ENCODE results near the gene ACADVL. TPM values are rescaled to one million over a fixed set of nuclear protein-coding genes. Genes with fewer than 3 reads are reported as not detected.
A peak's percentile ranks its signal among the peaks of the same experiment; 100 is the strongest.

Gene ACADVL
- polyA plus RNA-seq, 3 donors: 152 to 1,231 (median 154) TPM

DNA sequence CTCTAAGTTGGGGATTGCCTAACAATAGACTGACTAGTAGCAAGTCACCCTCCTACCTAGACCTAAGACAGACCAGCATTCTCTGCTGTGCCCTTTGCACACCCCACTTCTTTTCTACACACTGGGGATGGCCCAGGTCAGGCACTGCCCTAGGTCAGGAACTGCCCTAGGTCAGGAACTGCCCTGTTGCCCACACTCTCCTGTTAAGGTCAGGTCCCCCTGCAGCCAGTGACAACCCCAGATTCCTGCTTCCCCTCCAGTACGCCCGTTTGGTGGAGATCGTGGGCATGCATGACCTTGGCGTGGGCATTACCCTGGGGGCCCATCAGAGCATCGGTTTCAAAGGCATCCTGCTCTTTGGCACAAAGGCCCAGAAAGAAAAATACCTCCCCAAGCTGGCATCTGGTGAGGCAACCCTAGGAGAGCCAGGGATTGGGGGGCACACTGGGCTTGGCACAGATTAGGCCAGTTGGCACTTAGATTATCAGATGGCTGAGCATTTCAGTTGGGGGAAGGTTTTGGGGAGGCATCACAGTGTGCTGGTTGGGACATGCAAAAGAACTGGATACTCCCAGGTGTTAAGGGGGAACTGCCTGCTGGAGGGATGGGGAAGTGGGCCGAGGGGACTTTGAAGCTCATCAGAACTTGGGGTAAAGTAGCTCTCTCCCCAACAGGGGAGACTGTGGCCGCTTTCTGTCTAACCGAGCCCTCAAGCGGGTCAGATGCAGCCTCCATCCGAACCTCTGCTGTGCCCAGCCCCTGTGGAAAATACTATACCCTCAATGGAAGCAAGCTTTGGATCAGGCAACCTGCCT lies 1.7 kb downstream of the ACADVL start:
- H3K4me3 Mint-ChIP-seq: peak overlapping the region; percentile 96 to 98
- H3K27ac Mint-ChIP-seq: peak overlapping the region in 3 of 7 donors; percentile 36 to 93 (median 89)
- peaks cover 42 to 52% of the 10 kb centered on the region in 2 donors for H3K36me3 Mint-ChIP-seq
- peak overlapping the region; percentile 96 for H3K4me2 ChIP-seq (replicated peaks; ENCODE audit: extremely low read depth, low read length, poor library complexity, severe bottlenecking)
- H3K79me2 ChIP-seq (ENCODE audit: insufficient read depth, low read length): peaks cover 35% of the 10 kb centered on the region
- peaks cover 0 to 2% (median 2%) of the 10 kb centered on the region in 3 donors for H3K27me3 Mint-ChIP-seq (ENCODE audit: low read depth in 3 of 3)
- peaks cover 19% of the 10 kb centered on the region for H4K20me1 ChIP-seq (ENCODE audit: insufficient read depth, low read length)
- H3K27me3 ChIP-seq (ENCODE audit: control insufficient read depth in 2 of 2, insufficient read depth in 2 of 2, low read length in 2 of 2): no peaks in the 10 kb centered on the region
- intact Hi-C loops (cut with micrococcal nuclease): loop anchor here (2.0 to 5.0 kb wide), 2 partner anchors 15 to 76 kb away; no protein-coding TSS in a partner anchor
- H3K36me3 ChIP-seq (replicated peaks in 1 of 2; ENCODE audit: control insufficient read depth in 1 of 2, insufficient read depth in 2 of 2, low read length in 2 of 2): peaks cover 44 to 51% of the 10 kb centered on the region in 2 donors
- H3K9me3 ChIP-seq (replicated peaks in 1 of 2; ENCODE audit: control insufficient read depth in 1 of 2, insufficient read depth in 1 of 2, low read length in 2 of 2): no peaks in the 10 kb centered on the region
- no peak overlapping the region for H3K9ac ChIP-seq (ENCODE audit: insufficient read depth, low read length, poor library complexity, severe bottlenecking)
- peaks cover 46% of the 10 kb centered on the region for H3K4me1 Mint-ChIP-seq
- 92% methylated on average over 5 of the region's 10 CpGs for WGBS (ENCODE audit: insufficient coverage)
- TF ChIP-seq, protein P1, sequence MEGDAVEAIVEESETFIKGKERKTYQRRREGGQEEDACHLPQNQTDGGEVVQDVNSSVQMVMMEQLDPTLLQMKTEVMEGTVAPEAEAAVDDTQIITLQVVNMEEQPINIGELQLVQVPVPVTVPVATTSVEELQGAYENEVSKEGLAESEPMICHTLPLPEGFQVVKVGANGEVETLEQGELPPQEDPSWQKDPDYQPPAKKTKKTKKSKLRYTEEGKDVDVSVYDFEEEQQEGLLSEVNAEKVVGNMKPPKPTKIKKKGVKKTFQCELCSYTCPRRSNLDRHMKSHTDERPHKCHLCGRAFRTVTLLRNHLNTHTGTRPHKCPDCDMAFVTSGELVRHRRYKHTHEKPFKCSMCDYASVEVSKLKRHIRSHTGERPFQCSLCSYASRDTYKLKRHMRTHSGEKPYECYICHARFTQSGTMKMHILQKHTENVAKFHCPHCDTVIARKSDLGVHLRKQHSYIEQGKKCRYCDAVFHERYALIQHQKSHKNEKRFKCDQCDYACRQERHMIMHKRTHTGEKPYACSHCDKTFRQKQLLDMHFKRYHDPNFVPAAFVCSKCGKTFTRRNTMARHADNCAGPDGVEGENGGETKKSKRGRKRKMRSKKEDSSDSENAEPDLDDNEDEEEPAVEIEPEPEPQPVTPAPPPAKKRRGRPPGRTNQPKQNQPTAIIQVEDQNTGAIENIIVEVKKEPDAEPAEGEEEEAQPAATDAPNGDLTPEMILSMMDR (IDR thresholded peaks at IDR 0.05): no peak
- H3K9me3 Mint-ChIP-seq: peaks cover 0 to 2% (median 0%) of the 10 kb centered on the region in 7 donors
- no peak overlapping the region for H2AFZ ChIP-seq (ENCODE audit: insufficient read depth, low read depth, low read length, poor library complexity, severe bottlenecking)
- peak overlapping the region in 1 of 2 donors; percentile 0 for H3K27ac ChIP-seq (ENCODE audit: low read depth in 1 of 2, low read length in 2 of 2)
- no peak for DNase-seq
- H3K4me3 ChIP-seq (replicated peaks in 1 of 3; ENCODE audit: low read depth in 2 of 3, low read length in 3 of 3): peak overlapping the region in 1 of 3 experiments; percentile 94
- H3K4me1 ChIP-seq (ENCODE audit: control insufficient read depth in 1 of 2, insufficient read depth in 2 of 2, low read length in 2 of 2): peaks cover 42 to 50% of the 10 kb centered on the region in 2 donors

DNA sequence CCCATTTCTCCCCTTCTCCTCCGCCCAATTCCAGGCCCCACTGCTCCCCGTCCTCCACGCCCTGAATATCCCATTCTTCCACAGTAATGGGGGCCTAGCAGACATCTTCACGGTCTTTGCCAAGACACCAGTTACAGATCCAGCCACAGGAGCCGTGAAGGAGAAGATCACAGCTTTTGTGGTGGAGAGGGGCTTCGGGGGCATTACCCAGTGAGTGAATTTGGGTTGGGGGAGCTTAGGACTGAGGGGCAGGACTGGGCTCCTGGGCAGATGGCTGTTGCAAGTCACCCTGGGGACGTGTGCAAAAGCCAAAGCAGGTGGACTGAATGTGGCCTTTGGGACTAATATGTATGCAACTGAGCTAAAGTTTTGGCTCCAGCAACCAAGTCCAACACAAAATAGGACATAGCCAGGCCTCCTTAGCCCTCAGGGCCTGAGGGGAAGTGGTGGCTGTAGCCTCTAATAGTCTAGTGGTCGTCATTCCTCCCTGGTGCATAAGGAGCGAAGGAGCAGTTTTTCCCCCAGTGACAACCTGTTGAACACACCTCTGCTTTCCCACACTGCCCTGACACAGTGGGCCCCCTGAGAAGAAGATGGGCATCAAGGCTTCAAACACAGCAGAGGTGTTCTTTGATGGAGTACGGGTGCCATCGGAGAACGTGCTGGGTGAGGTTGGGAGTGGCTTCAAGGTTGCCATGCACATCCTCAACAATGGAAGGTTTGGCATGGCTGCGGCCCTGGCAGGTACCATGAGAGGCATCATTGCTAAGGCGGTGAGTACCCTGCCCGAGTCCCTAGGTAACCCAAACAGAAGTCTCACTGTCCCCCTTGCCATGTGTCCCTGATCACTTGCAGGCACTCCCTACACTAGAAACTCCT lies 2.6 kb downstream of the ACADVL start:
- Histone ChIP-seq H3K9ac (ENCODE audit: insufficient read depth, low read length, poor library complexity, severe bottlenecking) (no peak overlapping the region), H3K36me3 (replicated peaks in 1 of 2; ENCODE audit: control insufficient read depth in 1 of 2, insufficient read depth in 2 of 2, low read length in 2 of 2) (peaks cover 48 to 60% of the 10 kb centered on the region in 2 donors), H3K4me3 (replicated peaks in 1 of 3; ENCODE audit: low read depth in 2 of 3, low read length in 3 of 3) (no peak overlapping the region), H3K4me1 (ENCODE audit: control insufficient read depth in 1 of 2, insufficient read depth in 2 of 2, low read length in 2 of 2) (peaks cover 36 to 43% of the 10 kb centered on the region in 2 donors), H3K79me2 (ENCODE audit: insufficient read depth, low read length) (peaks cover 29% of the 10 kb centered on the region), H4K20me1 (ENCODE audit: insufficient read depth, low read length) (peaks cover 18% of the 10 kb centered on the region), H3K4me2 (replicated peaks; ENCODE audit: extremely low read depth, low read length, poor library complexity, severe bottlenecking) (no peak overlapping the region), H3K27ac (ENCODE audit: low read depth in 1 of 2, low read length in 2 of 2) (no peak overlapping the region), H3K9me3 (replicated peaks in 1 of 2; ENCODE audit: control insufficient read depth in 1 of 2, insufficient read depth in 1 of 2, low read length in 2 of 2) (no peaks in the 10 kb centered on the region), H3K27me3 (ENCODE audit: control insufficient read depth in 2 of 2, insufficient read depth in 2 of 2, low read length in 2 of 2) (no peaks in the 10 kb centered on the region), H2AFZ (ENCODE audit: insufficient read depth, low read depth, low read length, poor library complexity, severe bottlenecking) (no peak overlapping the region)
- DNase-seq: no peak
- H3K4me3 Mint-ChIP-seq: no peak overlapping the region
- H3K27ac Mint-ChIP-seq: peak overlapping the region in 1 of 7 donors; percentile 73
- intact Hi-C loops (cut with micrococcal nuclease): loop anchor here (5.0 kb wide), 1 partner anchor 75 kb away; no protein-coding TSS in a partner anchor
- peaks cover 51 to 60% of the 10 kb centered on the region in 2 donors for H3K36me3 Mint-ChIP-seq
- peaks cover 42% of the 10 kb centered on the region for H3K4me1 Mint-ChIP-seq
- H3K9me3 Mint-ChIP-seq: peaks cover 0 to 2% (median 0%) of the 10 kb centered on the region in 7 donors
- H3K27me3 Mint-ChIP-seq (ENCODE audit: low read depth in 3 of 3): peaks cover 0 to 2% (median 2%) of the 10 kb centered on the region in 3 donors
- TF ChIP-seq, protein P1 (IDR thresholded peaks at IDR 0.05): no peak
- 95% methylated on average over 11 of the region's 15 CpGs for WGBS (ENCODE audit: insufficient coverage)

Data from CD14-positive monocyte (primary cell).